IgD-negative memory B cell (primary cell): Measurements from ENCODE around the gene BGN. TPM values are rescaled to one million over a fixed set of nuclear protein-coding genes. Genes with fewer than 3 reads are reported as not detected.

Source experiments
- H3K27ac Mint-ChIP-seq, 3 donors: one replicate each; pipeline ENCODE4 v1.8.0; 2020 to 2022; ENCODE audit warnings: mild to moderate bottlenecking in 3 of 3, mixed read lengths in 3 of 3, moderate library complexity in 1 of 3
- H3K27me3 Mint-ChIP-seq: one replicate; pipeline ENCODE4 v1.8.0; 2021; ENCODE audit warnings: mixed read lengths
- H3K36me3 Mint-ChIP-seq: one replicate; pipeline ENCODE4 v1.8.0; 2020; ENCODE audit warnings: mild to moderate bottlenecking, mixed read lengths
- H3K4me1 Mint-ChIP-seq, 3 donors: one replicate each; pipeline ENCODE4 v1.8.0; 2020 to 2022; ENCODE audit warnings: mixed read lengths in 3 of 3, mild to moderate bottlenecking in 1 of 3
- H3K4me3 Mint-ChIP-seq, 4 donors: one replicate each; pipeline ENCODE4 v1.8.0; 2020 to 2022; ENCODE audit warnings: mild to moderate bottlenecking in 4 of 4, mixed read lengths in 4 of 4, moderate library complexity in 3 of 4
- H3K9me3 Mint-ChIP-seq, 3 donors: one replicate each; pipeline ENCODE4 v1.8.0; 2020 to 2021; ENCODE audit warnings: mixed read lengths in 3 of 3, mild to moderate bottlenecking in 1 of 3
- polyA plus RNA-seq: library from polyadenylated mRNA; unstranded; fragments of 300-500 nt; fragmentation: Illumina TruSeq; gene quantifications from one replicate; pipeline ENCODE4 v1.2.3, GENCODE V29; 2021

BGN gene
- polyA plus RNA-seq, 1 donor from 2014 or later: not detected

DNA sequence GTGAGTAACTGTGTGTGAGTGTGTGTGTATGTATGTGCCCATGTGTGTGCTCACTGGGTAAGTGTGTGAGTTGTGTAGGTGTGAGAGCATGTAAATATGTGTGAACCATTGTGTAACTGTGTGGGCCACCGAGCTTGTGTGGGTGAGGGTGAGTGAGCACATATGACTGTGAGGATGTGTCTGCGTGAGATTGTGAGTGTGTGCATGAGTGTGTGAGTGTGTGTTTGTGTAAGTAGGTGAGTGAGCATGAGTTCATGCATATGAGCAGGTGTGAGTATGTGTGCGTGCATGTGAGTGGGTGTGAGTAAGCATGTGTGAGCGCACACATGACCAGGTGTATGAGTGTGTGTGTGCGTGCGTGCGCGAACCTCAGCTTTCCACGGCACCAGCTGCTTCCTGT lies 21.3 kb downstream of the BGN start:
- Mint-ChIP-seq H3K4me1 (peaks cover 0 to 3% (median 0%) of the 10 kb centered on the region in 3 donors), H3K27ac (no peak overlapping the region), H3K36me3 (no peaks in the 10 kb centered on the region), H3K4me3 (peak overlapping the region in 1 of 4 donors; percentile 27), H3K9me3 (peaks cover 0 to 2% (median 0%) of the 10 kb centered on the region in 3 donors), H3K27me3 (peaks cover 8% of the 10 kb centered on the region)

DNA sequence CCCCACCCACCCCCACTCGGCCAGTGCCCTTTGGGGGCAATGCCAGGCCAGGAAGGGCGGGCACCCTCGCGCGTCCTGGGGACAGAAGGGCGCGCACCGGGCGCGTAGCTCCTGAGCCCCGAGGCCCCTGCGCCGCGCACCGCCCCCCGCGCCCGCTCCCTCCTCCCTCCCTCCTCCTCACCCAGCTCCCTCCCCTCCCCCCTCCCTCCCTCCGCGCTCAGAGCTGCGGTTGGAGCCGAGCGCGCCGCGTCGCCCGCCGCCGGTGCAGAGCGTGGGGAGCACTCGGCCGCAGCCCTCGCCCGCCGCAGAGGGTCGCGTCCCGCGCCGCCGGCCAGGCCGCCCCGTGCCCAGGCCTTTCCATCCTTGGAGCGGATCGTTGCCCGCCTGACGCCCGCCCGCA lies 22.6 kb downstream of the BGN start, which contains the start of gene ATP2B3:
TSS of gene ATP2B3 (plus strand) at position 220 of the 400 bp plus-strand sequence. CDS start 18,606 bp downstream, outside the sequence.
- H3K27me3 Mint-ChIP-seq: peaks cover 13% of the 10 kb centered on the region
- no peaks in the 10 kb centered on the region for H3K9me3 Mint-ChIP-seq
- H3K4me3 Mint-ChIP-seq: peak within 1 kb of the TSS in 1 of 4 donors; percentile 50
- H3K27ac Mint-ChIP-seq: no peak within 1 kb of the TSS
- H3K36me3 Mint-ChIP-seq: no peaks in the 10 kb centered on the region
- H3K4me1 Mint-ChIP-seq: peaks cover 0 to 3% (median 0%) of the 10 kb centered on the region in 3 donors

DNA sequence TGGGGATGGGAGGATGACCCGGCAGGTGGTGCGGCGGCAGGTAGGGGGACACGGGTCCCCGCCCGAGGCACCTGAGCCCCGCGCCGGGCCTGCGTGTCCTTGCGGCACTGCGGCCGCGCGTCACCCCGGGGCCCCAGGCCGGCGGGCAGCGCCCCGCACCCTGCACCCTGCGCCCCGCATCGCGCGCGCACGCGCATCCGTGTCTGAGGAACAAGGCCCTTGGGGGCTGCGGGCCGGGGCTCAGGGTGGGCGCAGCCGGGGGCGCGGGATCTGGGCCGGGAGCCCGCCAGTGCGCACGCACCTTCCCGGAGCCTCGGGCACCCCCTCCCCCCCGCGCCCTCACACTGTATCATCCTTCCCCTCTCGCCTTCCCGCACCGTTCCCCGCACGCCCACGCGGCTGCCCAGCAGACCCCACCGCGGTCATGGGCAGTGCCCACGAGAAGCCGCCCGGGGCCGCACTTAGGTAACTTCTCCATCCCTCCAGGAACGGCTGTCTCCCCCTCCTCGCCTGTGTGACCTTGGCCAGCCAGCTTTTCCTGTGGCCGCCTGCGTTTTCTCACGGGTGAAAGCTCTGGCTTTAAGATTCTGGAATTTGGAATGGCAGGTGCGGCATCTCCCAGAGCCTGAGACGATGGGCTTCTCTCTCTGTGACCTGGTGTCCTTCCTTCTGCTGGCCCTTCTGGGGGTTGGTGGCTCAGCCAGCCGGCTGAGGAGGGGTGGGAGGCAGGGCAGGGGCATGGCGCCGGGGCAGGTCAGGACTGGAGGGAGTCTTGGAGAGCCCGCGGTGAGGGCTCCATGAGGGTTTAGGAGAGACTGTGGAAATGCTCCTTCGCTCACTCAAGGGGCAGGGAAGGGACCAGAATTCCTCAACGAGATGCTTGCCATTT lies 23.4 kb downstream of the BGN start:
- H3K9me3 Mint-ChIP-seq: no peaks in the 10 kb centered on the region
- H3K27ac Mint-ChIP-seq: no peak overlapping the region
- no peaks in the 10 kb centered on the region for H3K36me3 Mint-ChIP-seq
- peak overlapping the region in 1 of 4 donors; percentile 50 for H3K4me3 Mint-ChIP-seq
- H3K4me1 Mint-ChIP-seq: peaks cover 0 to 3% (median 0%) of the 10 kb centered on the region in 3 donors
- peaks cover 13% of the 10 kb centered on the region for H3K27me3 Mint-ChIP-seq

DNA sequence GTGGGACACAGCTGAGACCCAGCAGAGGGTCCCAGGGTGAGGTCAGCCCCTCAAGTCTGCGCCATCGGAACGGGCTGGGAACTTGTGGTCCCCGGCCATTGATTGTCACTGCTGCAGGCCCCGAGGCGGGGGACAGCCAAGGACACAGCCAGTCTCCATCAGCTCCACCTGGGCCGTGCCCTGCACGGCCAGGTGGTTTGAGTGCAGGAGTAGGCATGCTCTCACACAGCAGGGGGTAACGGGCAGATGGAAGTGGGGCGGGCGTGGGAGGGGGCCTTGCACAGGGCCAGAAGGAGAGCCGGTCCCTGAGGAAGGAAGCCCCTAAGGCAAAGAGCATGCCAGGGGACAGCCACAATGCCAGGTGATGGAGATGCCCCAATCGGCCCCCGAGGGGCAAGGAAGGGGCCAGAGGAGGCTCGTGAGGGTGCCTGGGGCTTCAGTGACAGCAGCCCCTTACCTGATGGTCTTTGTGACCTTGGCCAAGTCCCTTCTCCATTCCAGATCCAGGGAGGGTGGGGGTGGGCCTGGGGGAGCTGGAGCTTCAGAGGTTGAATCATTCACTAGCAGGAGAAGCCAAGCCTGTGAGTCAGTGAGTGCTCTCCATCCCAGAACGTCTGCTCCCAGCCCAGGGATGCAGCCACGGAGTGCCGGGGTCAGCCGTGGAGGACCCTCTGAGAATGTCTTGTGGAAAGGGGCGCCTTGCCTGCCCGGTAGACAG lies 24.9 kb downstream of the BGN start:
- Mint-ChIP-seq H3K27me3 (peaks cover 17% of the 10 kb centered on the region), H3K36me3 (no peaks in the 10 kb centered on the region), H3K4me3 (no peak overlapping the region), H3K27ac (no peak overlapping the region), H3K9me3 (no peaks in the 10 kb centered on the region), H3K4me1 (peaks cover 0 to 3% (median 0%) of the 10 kb centered on the region in 3 donors)

DNA sequence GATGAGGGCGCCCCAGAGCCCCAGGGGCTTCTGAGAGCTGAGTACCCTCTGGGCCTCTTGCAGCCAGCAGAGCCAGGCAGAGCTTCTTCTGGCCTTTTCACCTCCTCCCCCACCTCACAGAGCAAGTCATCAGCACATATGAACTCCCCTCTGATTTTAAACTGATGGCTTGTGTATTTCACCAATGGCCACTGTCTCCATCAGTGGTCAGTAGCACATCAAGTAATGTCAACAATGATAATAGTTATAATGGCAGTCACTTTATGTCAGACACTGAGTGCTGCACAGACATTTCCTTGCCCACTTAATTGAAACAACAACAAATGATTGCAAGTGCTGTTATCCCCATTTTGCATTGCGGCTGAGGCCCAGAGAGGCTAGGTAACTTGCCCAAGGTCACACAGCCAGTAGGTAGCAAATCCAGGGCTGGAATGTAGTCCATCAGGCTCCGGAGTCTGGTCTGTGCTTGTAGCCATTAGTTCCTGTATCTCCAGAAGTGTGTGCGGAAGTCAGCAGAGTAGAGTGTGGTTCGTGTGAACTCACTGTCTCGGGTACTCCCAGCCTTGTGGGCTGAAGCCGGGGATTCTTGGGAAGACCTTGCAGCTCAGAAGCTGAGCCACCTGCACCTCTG lies 25.6 kb downstream of the BGN start:
- no peak overlapping the region for H3K4me3 Mint-ChIP-seq
- H3K9me3 Mint-ChIP-seq: no peaks in the 10 kb centered on the region
- H3K27me3 Mint-ChIP-seq: peaks cover 19% of the 10 kb centered on the region
- no peaks in the 10 kb centered on the region for H3K36me3 Mint-ChIP-seq
- H3K27ac Mint-ChIP-seq: no peak overlapping the region
- peaks cover 0 to 3% (median 0%) of the 10 kb centered on the region in 3 donors for H3K4me1 Mint-ChIP-seq

DNA sequence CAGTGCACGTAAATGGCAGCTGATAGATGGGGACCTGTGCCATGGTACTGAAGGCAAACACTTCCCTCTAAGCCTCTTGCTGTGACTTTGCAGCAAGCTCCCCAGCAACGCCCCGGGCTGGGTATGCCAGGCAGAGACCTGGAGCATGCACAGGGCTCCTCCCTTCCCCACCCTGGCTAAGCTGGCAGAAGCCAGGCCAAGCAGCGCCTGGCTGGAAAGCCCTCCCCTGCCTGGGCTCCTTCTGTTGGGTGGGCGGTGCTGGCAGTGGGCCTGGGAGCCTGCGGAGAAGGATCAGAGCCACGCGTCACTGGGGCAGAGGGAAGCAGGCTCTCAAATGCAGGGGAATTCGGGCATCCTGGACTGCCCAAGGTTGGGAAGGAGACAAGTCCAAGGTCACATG lies 26.3 kb downstream of the BGN start:
- no peaks in the 10 kb centered on the region for H3K36me3 Mint-ChIP-seq
- H3K27ac Mint-ChIP-seq: no peak overlapping the region
- H3K9me3 Mint-ChIP-seq: no peaks in the 10 kb centered on the region
- no peak overlapping the region for H3K4me3 Mint-ChIP-seq
- H3K4me1 Mint-ChIP-seq: peaks cover 0 to under 1% (median 0%) of the 10 kb centered on the region in 3 donors
- peaks cover 19% of the 10 kb centered on the region for H3K27me3 Mint-ChIP-seq

DNA sequence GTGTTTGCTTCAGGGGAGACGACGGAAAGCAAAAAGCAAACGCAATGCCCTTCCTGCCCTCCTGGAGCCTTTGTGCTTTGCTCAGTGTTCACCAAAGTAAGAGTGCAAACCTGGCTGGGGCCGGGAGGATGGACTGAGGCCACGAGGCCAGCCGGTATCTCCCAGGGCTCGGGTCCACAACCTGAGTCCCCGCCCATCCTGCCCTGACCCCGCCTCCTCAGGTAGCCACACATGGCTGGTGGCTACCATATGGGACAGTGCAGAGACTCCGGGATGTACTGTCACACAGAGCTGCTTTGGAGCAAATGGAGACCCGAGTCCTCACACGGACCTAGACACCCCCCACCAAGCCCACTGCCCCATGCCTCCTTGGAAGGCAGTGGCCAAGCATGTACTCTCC lies 27.5 kb downstream of the BGN start:
- H3K4me3 Mint-ChIP-seq: no peak overlapping the region
- H3K4me1 Mint-ChIP-seq: no peaks in the 10 kb centered on the region
- H3K9me3 Mint-ChIP-seq: no peaks in the 10 kb centered on the region
- H3K27me3 Mint-ChIP-seq: peaks cover 17% of the 10 kb centered on the region
- H3K27ac Mint-ChIP-seq: no peak overlapping the region
- no peaks in the 10 kb centered on the region for H3K36me3 Mint-ChIP-seq

DNA sequence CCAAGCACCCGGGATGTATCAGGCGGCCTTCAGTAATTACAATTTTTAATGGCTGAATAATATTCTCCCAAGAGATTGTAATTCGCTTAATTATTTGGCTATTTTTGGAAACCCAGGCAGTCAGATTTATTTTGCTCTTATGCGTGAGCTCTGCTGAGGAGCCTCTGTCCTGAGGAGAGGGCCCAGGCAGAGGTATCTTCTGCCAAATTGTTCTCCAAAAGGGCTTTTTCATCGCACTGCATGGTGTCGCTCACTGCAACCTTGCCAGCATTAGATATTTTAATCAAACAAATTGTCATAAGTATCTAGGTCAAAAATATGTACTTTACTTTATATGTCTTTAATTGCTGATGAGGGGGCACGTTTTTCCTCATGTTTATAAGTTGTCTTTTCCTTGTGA lies 28.5 kb downstream of the BGN start:
- Mint-ChIP-seq H3K4me1 (no peaks in the 10 kb centered on the region), H3K4me3 (no peak overlapping the region), H3K27me3 (peaks cover 17% of the 10 kb centered on the region), H3K36me3 (no peaks in the 10 kb centered on the region), H3K27ac (no peak overlapping the region), H3K9me3 (no peaks in the 10 kb centered on the region)

DNA sequence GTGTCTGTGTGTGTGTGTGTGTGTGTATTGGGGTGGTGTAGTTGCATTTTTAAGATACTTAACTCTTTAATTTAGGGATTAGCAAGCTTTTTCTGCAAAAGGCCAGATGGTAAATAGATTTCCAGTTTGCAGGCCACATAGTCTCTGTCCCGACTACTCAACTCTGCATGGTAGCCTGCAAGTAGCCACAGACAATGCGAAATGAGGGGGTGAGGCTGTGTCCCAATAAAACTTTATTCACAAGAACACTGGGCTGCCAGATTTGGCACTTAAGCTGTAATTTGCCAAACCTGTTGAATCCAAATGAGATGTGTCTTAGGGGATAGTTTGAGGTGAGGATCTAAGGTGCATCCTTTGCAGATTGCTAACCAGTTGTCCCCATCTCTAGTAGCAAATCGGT lies 29.5 kb downstream of the BGN start:
- Mint-ChIP-seq H3K4me1 (no peaks in the 10 kb centered on the region), H3K9me3 (no peaks in the 10 kb centered on the region), H3K27ac (no peak overlapping the region), H3K4me3 (no peak overlapping the region), H3K36me3 (no peaks in the 10 kb centered on the region), H3K27me3 (peaks cover 13% of the 10 kb centered on the region)

DNA sequence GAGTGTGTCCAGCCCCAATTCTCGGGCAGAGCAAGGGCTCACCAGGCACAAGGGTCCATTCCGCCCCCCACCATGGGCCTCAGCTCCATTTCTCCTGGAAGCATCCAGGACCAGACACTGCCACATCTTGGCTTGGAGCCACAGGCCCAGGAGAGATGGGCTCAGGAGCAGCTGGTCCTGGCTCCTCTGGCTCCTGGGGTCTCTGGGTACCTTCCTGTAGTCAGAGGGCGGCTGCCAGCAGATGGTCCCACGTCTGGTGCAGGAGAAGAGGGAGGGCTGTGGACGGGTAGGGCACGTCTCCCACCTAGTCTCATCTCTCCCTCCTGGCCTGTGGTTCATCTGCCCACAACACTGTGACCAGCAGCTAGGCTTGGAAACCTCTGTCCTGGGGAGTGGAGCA lies 30.7 kb downstream of the BGN start:
- Mint-ChIP-seq H3K27ac (no peak overlapping the region), H3K9me3 (no peaks in the 10 kb centered on the region), H3K4me3 (no peak overlapping the region), H3K36me3 (no peaks in the 10 kb centered on the region), H3K27me3 (peaks cover 13% of the 10 kb centered on the region), H3K4me1 (no peaks in the 10 kb centered on the region)

DNA sequence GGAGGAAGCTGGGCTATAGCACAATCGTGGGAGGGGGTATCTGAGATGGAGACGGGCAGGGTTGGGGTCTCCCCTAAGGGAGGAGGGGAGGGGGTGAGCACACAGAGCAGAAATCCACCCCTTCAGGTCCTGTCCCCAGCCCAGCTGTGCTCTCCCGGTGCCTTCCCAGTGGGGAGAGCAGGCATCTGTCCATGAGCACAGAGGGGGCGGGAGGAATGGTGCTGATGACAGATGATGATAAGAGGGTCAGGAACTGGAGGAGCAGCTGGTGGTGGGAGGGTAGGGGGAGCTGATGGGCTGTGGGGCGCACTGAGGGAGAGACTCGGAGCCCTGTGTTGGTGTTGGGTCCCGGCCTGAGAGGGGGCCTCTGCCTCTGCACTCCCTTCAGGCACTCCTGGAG lies 31.3 kb downstream of the BGN start:
- H3K27ac Mint-ChIP-seq: no peak overlapping the region
- H3K27me3 Mint-ChIP-seq: peaks cover 13% of the 10 kb centered on the region
- H3K4me3 Mint-ChIP-seq: no peak overlapping the region
- H3K36me3 Mint-ChIP-seq: no peaks in the 10 kb centered on the region
- H3K4me1 Mint-ChIP-seq: no peaks in the 10 kb centered on the region
- no peaks in the 10 kb centered on the region for H3K9me3 Mint-ChIP-seq

DNA sequence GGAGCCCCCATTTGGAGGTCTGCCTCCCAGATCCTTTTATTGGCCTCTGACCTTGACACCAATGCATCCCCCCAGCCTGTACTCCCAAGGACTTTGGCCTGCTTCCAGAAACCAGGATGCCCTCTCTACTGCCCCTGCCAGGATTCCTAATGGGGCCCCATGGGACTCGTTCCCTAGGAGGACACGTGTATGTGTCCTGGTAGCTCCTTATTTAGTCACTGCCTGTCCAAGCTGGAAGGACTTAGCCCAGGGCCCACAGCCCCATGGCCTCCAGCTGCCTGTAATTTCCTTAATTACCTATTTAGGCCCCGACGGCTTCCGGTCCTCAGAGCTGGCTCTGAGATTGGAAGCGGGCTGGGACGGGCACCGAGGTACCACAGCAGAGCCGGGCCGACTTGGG lies 32.0 kb downstream of the BGN start:
- no peaks in the 10 kb centered on the region for H3K36me3 Mint-ChIP-seq
- no peaks in the 10 kb centered on the region for H3K4me1 Mint-ChIP-seq
- H3K9me3 Mint-ChIP-seq: no peaks in the 10 kb centered on the region

DNA sequence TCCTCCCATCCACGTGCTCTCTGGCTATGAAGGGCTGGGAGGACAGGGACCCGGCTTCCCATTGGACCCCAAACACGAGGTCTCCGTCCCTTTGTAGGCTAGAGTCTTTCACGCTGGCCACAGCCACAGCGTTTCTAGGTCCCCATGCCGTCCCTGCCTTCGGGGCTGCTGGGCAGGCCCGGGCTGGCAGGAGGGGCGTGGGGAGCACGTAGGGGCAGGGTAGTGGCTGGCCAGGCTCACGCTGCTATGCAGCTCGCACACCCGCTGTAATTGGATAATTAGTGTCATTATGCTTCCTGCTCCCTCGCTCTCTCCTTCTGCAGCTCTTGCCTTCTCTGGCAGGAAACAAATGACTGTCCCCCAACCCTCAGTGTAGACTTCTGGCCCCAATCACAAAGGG lies 32.4 kb downstream of the BGN start:
- no peak overlapping the region for H3K4me3 Mint-ChIP-seq
- H3K27ac Mint-ChIP-seq: no peak overlapping the region
- peaks cover 8% of the 10 kb centered on the region for H3K27me3 Mint-ChIP-seq
- no peaks in the 10 kb centered on the region for H3K36me3 Mint-ChIP-seq
- H3K4me1 Mint-ChIP-seq: no peaks in the 10 kb centered on the region
- H3K9me3 Mint-ChIP-seq: no peaks in the 10 kb centered on the region

More for the DNA sequence above, 32.0 kb downstream of the BGN start:
- H3K27me3 Mint-ChIP-seq: peaks cover 8% of the 10 kb centered on the region
- H3K4me3 Mint-ChIP-seq: no peak overlapping the region
- no peak overlapping the region for H3K27ac Mint-ChIP-seq

DNA sequence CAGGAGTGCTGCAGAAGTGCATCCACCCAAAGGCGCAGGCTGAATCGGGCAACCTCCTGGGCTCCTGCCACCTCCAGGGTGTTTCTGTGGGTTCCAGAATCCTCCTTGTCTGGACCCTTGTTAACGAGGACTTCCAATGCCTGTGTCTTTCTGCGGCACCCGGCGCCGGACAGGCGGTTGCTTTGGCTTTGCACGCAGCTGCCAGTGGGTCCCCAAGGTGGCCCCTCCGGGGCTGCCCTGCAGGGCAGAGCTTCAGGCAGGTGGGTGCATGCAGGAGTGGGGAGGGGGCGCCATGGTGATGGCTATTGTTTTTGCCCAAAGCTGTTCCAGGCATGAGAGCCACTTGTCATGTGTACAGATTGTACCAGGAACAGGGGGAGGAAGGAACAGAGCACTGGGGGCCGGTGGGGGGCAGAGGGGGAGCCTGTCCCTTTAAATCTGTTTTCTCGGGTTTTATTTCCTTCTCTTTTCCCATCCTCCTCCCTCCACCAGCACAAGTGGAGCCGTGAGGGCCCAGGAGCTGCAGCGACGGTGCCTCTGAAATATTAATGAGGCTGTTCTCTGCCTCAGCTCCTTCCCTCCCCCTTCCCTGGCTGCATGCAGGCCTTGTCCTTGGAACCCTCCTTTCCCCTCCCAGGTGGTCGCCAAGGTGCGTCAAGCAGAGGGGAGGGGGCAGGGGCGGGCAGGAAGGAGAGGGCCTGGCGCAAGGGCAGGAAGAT lies 35.8 kb downstream of the BGN start:
- Mint-ChIP-seq H3K9me3 (no peaks in the 10 kb centered on the region), H3K27ac (no peak overlapping the region), H3K36me3 (no peaks in the 10 kb centered on the region), H3K4me3 (no peak overlapping the region), H3K27me3 (peaks cover 2% of the 10 kb centered on the region), H3K4me1 (no peaks in the 10 kb centered on the region)

DNA sequence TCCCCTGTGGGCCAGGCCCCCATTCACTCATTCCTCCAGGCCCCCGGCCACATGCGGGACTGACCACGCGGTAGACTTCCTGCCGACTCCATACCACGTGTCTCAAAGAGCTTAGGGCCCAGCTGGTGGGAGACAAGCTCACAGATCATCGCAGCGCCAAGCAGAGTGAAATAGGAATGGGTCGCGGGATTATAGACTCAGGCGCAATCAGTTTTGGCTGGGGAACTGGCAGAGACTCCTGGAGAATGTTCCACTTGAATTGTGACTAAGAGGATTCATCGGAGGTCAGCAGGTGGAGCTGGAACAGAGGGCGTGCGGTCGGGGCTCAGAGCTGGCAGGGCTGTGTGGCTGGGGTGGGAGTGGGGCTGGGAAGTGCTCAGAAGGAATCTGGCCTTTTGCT lies 38.3 kb downstream of the BGN start:
- H3K4me1 Mint-ChIP-seq: no peaks in the 10 kb centered on the region
- H3K4me3 Mint-ChIP-seq: no peak overlapping the region
- no peaks in the 10 kb centered on the region for H3K9me3 Mint-ChIP-seq
- H3K36me3 Mint-ChIP-seq: no peaks in the 10 kb centered on the region
- peak overlapping the region in 1 of 3 donors; percentile 73 for H3K27ac Mint-ChIP-seq
- peaks cover 2% of the 10 kb centered on the region for H3K27me3 Mint-ChIP-seq
